Skin epidermis (tissue), 12 donors: ENCODE measurements around the gene PMPCB.
A peak's percentile ranks its signal among the peaks of the same experiment; 100 is the strongest.

Experiments
- H3K27ac ChIP-seq, 21 experiments: fragments of 200-600 bp; sonication (generic) in 11 of 21; one replicate each; pipeline ENCODE4 v1.5.0; 2020; ENCODE audit warnings: mild to moderate bottlenecking in 3 of 21, inconsistent platforms in 2 of 21, moderate library complexity in 2 of 21
- H3K4me3 ChIP-seq, 7 experiments: fragments of 200-600 bp; sonication (generic) in 2 of 7; one replicate each; pipeline ENCODE4 v1.5.0; 2020; ENCODE audit warnings: inconsistent platforms in 2 of 7, mild to moderate bottlenecking in 2 of 7, moderate library complexity in 1 of 7

PMPCB gene

GRCh38 chr7:103316380-103316941, 19.2 kb downstream of the PMPCB start:
- H3K4me3 ChIP-seq, result no peak overlapping the region
- no peak overlapping the region for H3K27ac ChIP-seq

GRCh38 chr7:103317009-103317408, 19.8 kb downstream of the PMPCB start:
- no peak overlapping the region for H3K27ac ChIP-seq
- H3K4me3 ChIP-seq, result no peak overlapping the region

- H3K4me3 ChIP-seq, result no peak overlapping the region
- no peak overlapping the region for H3K27ac ChIP-seq
Observed at GRCh38 chr7:103325744-103326143, 28.5 kb downstream of the PMPCB start.

GRCh38 chr7:103336761-103337160, 39.5 kb downstream of the PMPCB start:
- Histone ChIP-seq H3K4me3 (no peak overlapping the region), H3K27ac (no peak overlapping the region)

GRCh38 chr7:103338864-103339263, 41.6 kb downstream of the PMPCB start:
- Histone ChIP-seq H3K4me3 (no peak overlapping the region), H3K27ac (no peak overlapping the region)

- no peak overlapping the region for H3K4me3 ChIP-seq
Observed at GRCh38 chr7:103341466-103341865, 44.2 kb downstream of the PMPCB start.

GRCh38 chr7:103343332-103343731, 46.1 kb downstream of the PMPCB start:
- peak overlapping the region in 12 of 21 experiments; percentile 81 to 96 (median 92) for H3K27ac ChIP-seq
- H3K4me3 ChIP-seq, result peak overlapping the region in 5 of 7 experiments; percentile 74 to 96 (median 93)

More at GRCh38 chr7:103341466-103341865, 44.2 kb downstream of the PMPCB start:
- no peak overlapping the region for H3K27ac ChIP-seq

- H3K27ac ChIP-seq, result peak overlapping the region; percentile 64 to 96 (median 89)
- peak overlapping the region; percentile 74 to 96 (median 93) for H3K4me3 ChIP-seq
Observed at GRCh38 chr7:103343758-103344452, 46.7 kb downstream of the PMPCB start.

GRCh38 chr7:103344453-103345149, 47.4 kb downstream of the PMPCB start, which contains the start of gene DNAJC2:
TSS of gene DNAJC2 (minus strand) at chr7:103344767. CDS start at chr7:103344622, 145 bp downstream.
- Histone ChIP-seq H3K4me3 (peak within 1 kb of the TSS; percentile 74 to 96 (median 93)), H3K27ac (peak within 1 kb of the TSS; percentile 64 to 96 (median 89))

- Histone ChIP-seq H3K4me3 (no peak overlapping the region), H3K27ac (no peak overlapping the region)
Observed at GRCh38 chr7:103346396-103346795, 49.2 kb downstream of the PMPCB start.

- H3K27ac ChIP-seq, result peak within 1 kb of the TSS; percentile 17 to 98 (median 92)
Observed at GRCh38 chr7:103347507-103348267, 50.5 kb downstream of the PMPCB start, which contains the start of gene PSMC2. TSS of gene PSMC2 (plus strand) at chr7:103347643. CDS start at chr7:103347712, 69 bp downstream.

GRCh38 chr7:103348452-103348851, 51.2 kb downstream of the PMPCB start:
- H3K4me3 ChIP-seq, result peak overlapping the region; percentile 49 to 91 (median 82)
- peak overlapping the region in 13 of 21 experiments; percentile 85 to 98 (median 93) for H3K27ac ChIP-seq

More at GRCh38 chr7:103347507-103348267, 50.5 kb downstream of the PMPCB start, which contains the start of gene PSMC2:
- H3K4me3 ChIP-seq, result peak within 1 kb of the TSS; percentile 49 to 91 (median 82)

GRCh38 chr7:103348959-103349358, 51.7 kb downstream of the PMPCB start:
- Histone ChIP-seq H3K4me3 (peak overlapping the region in 4 of 7 experiments; percentile 70 to 91 (median 86)), H3K27ac (peak overlapping the region in 2 of 21 experiments; percentile 92 to 98)

- Histone ChIP-seq H3K27ac (no peak overlapping the region), H3K4me3 (peak overlapping the region in 1 of 7 experiments; percentile 70)
Observed at GRCh38 chr7:103349805-103350204, 52.6 kb downstream of the PMPCB start.
